Measurements from ENCODE around the gene CUBN.

GRCh38 chr10:17051851-17052250 lies 77.8 kb downstream of the CUBN start:
- no peak for TF ChIP-seq EZH2 (IDR thresholded peaks at IDR 0.05)
- no peak for TF ChIP-seq POLR2AphosphoS5 (IDR thresholded peaks at IDR 0.05; ENCODE audit: borderline replicate concordance, low read depth, low read length)

Measured in SK-N-MC (cell line).